ENCODE results near the gene MAN2A1. TPM values are rescaled to one million over a fixed set of nuclear protein-coding genes. Genes with fewer than 3 reads are reported as not detected.
A peak's percentile ranks its signal among the peaks of the same experiment; 100 is the strongest.

The MAN2A1 gene
- total and polyA plus RNA-seq, 2 experiments from 2014 or later = 32.5 to 129 TPM

GRCh38 chr5:109721741-109722140 lies 32.0 kb downstream of the MAN2A1 start:
- TF ChIP-seq POLR2AphosphoS5 (IDR thresholded peaks at IDR 0.05; ENCODE audit: low read depth) (no peak), CTCF (conservative IDR thresholded peaks at IDR 0.05; ENCODE audit: low read depth in 2 of 2) (no peak), ZNF462 (CRISPR knock-in tag; IDR thresholded peaks at IDR 0.05) (no peak), JUNB (IDR thresholded peaks at IDR 0.05; ENCODE audit: unreplicated experiment) (no peak), REST (IDR thresholded peaks at IDR 0.05; ENCODE audit: unreplicated experiment) (no peak), ZNF114 (CRISPR knock-in tag; IDR thresholded peaks at IDR 0.05) (no peak), NANOG (IDR thresholded peaks at IDR 0.05; ENCODE audit: borderline replicate concordance) (no peak), STAT1 (IDR thresholded peaks at IDR 0.05; ENCODE audit: unreplicated experiment) (no peak), CREB1 (CRISPR knock-in tag; IDR thresholded peaks at IDR 0.05; ENCODE audit: low read depth) (no peak), ETS1 (IDR thresholded peaks at IDR 0.05) (no peak), ZNF331 (CRISPR knock-in tag; IDR thresholded peaks at IDR 0.05; ENCODE audit: low read depth) (no peak), EZH2phosphoT487 (IDR thresholded peaks at IDR 0.05; ENCODE audit: unreplicated experiment) (no peak)
- no peaks in the 10 kb centered on the region for H3K4me1 ChIP-seq (ENCODE audit: insufficient read depth)
- no peaks in the 10 kb centered on the region for H3K9me2 ChIP-seq (ENCODE audit: insufficient read depth)
- no peak overlapping the region for H3K27ac ChIP-seq (ENCODE audit: low read depth)
- H3K4me2 ChIP-seq = no peak overlapping the region
- peak overlapping the region; percentile 19; the same call in 1 of the 2 replicates for H3K27ac Mint-ChIP-seq
- H3K27me3 ChIP-seq (ENCODE audit: insufficient read depth) = no peaks in the 10 kb centered on the region
- no peak for DNase-seq (ENCODE audit: low spot score)
- no peaks in the 10 kb centered on the region for H3K9me3 Mint-ChIP-seq
- no peak for ATAC-seq
- H3F3A ChIP-seq (replicated peaks; ENCODE audit: low read depth) = no peaks in the 10 kb centered on the region
- no peak overlapping the region for H3K4me3 Mint-ChIP-seq
- H4K20me1 ChIP-seq (replicated peaks; ENCODE audit: insufficient read depth) = peaks cover 7% of the 10 kb centered on the region; the same call in 1 of the 2 replicates
- no peaks in the 10 kb centered on the region; the same call in 1 of the 2 replicates for H3K36me3 ChIP-seq (ENCODE audit: insufficient read depth)
- H3K27me3 Mint-ChIP-seq (ENCODE audit: insufficient read depth, low read depth, poor library complexity) = no peaks in the 10 kb centered on the region
- peaks cover 25% of the 10 kb centered on the region for H3K36me3 Mint-ChIP-seq (ENCODE audit: low read depth)
- H3K4me3 ChIP-seq = no peak overlapping the region
- peaks cover 80% of the 10 kb centered on the region for H3K79me2 ChIP-seq (replicated peaks; ENCODE audit: insufficient read depth)
- no peak overlapping the region for H2AFZ ChIP-seq
- peaks cover 12% of the 10 kb centered on the region for H3K4me1 Mint-ChIP-seq
